H9 (cell line): ENCODE measurements around the gene LY6G5C. TPM values are rescaled to one million over a fixed set of nuclear protein-coding genes. Genes with fewer than 3 reads are reported as not detected.

Source experiments
- DNase-seq: peaks from one replicate; pipeline ENCODE4 v3.0.0-alpha.2; 2017
- H2AFZ ChIP-seq: one replicate; pipeline ENCODE4 v1.6.1; 2013; ENCODE audit warnings: mild to moderate bottlenecking, low read length, control low read depth, moderate library complexity
- H2AK5ac ChIP-seq: 2 replicates; pipeline ENCODE4 v1.6.1; 2013; ENCODE audit warnings: low read length, control low read depth, mixed read lengths; ENCODE audit not compliant: insufficient read length
- H2BK120ac ChIP-seq: one replicate; pipeline ENCODE4 v1.6.1; 2013; ENCODE audit warnings: low read depth, mild to moderate bottlenecking, low read length, control low read depth, inconsistent platforms; ENCODE audit not compliant: poor library complexity, severe bottlenecking
- H2BK12ac ChIP-seq: 2 replicates; pipeline ENCODE4 v1.6.1; 2013; ENCODE audit warnings: low read length, control low read depth, mixed read lengths, low read depth; ENCODE audit not compliant: insufficient read length
- H2BK15ac ChIP-seq: 2 replicates; pipeline ENCODE4 v1.6.1; 2013; ENCODE audit warnings: low read depth, low read length, control low read depth
- H2BK20ac ChIP-seq: one replicate; pipeline ENCODE4 v1.6.1; 2013; ENCODE audit warnings: low read depth, mild to moderate bottlenecking, low read length, control low read depth, inconsistent platforms; ENCODE audit not compliant: poor library complexity, severe bottlenecking
- H2BK5ac ChIP-seq: 2 replicates; pipeline ENCODE4 v1.6.1; 2013; ENCODE audit warnings: low read length, control low read depth, mixed read lengths; ENCODE audit not compliant: insufficient read length
- H3K14ac ChIP-seq: 2 replicates; pipeline ENCODE4 v1.6.1; 2013; ENCODE audit warnings: low read length, control low read depth; ENCODE audit not compliant: insufficient read depth
- H3K18ac ChIP-seq: 2 replicates; pipeline ENCODE4 v1.6.1; 2013; ENCODE audit warnings: low read depth, mild to moderate bottlenecking, mixed read lengths, low read length, control low read depth; ENCODE audit not compliant: insufficient read length
- H3K23ac ChIP-seq: 2 replicates; pipeline ENCODE4 v1.6.1; 2013; ENCODE audit warnings: low read length, control low read depth, mixed read lengths, low read depth; ENCODE audit not compliant: insufficient read length
- H3K23me2 ChIP-seq: 2 replicates; pipeline ENCODE4 v1.6.1; 2013; ENCODE audit warnings: low read depth, mild to moderate bottlenecking, mixed read lengths, low read length, control low read depth; ENCODE audit not compliant: insufficient read length, poor library complexity, severe bottlenecking
- H3K27ac ChIP-seq: 2 replicates; pipeline ENCODE4 v1.5.1; 2013; ENCODE audit warnings: low read length, control low read depth, mixed read lengths, low read depth; ENCODE audit not compliant: insufficient read length
- H3K27me3 ChIP-seq: 2 replicates; pipeline ENCODE4 v1.6.1; 2013; ENCODE audit warnings: low read length, control low read depth, inconsistent platforms; ENCODE audit not compliant: insufficient read depth
- H3K4ac ChIP-seq: 2 replicates; pipeline ENCODE4 v1.6.1; 2013; ENCODE audit warnings: low read depth, mild to moderate bottlenecking, control low read depth, inconsistent platforms, low read length, moderate library complexity
- H3K4me1 ChIP-seq: 2 replicates; pipeline ENCODE4 v1.6.1; 2013; ENCODE audit warnings: low read length, control low read depth, inconsistent platforms; ENCODE audit not compliant: insufficient read depth
- H3K4me2 ChIP-seq: 2 replicates; pipeline ENCODE4 v1.6.1; 2013; ENCODE audit warnings: low read length, control low read depth, mixed read lengths; ENCODE audit not compliant: insufficient read length, insufficient read depth
- H3K56ac ChIP-seq: 2 replicates; pipeline ENCODE4 v1.6.1; 2013; ENCODE audit warnings: low read depth, mild to moderate bottlenecking, mixed read lengths, low read length, control low read depth; ENCODE audit not compliant: insufficient read length
- H3K79me1 ChIP-seq: 2 replicates; pipeline ENCODE4 v1.6.1; 2013; ENCODE audit warnings: low read depth, mild to moderate bottlenecking, moderate library complexity, low read length, control low read depth, inconsistent platforms; ENCODE audit not compliant: insufficient read depth, poor library complexity, severe bottlenecking
- H3K79me2 ChIP-seq: 2 replicates; pipeline ENCODE4 v1.6.1; 2013; ENCODE audit warnings: low read length, control low read depth, inconsistent platforms; ENCODE audit not compliant: insufficient read depth
- H3K9ac ChIP-seq: 2 replicates; pipeline ENCODE4 v1.6.1; 2013; ENCODE audit warnings: low read length, control low read depth, mixed read lengths; ENCODE audit not compliant: insufficient read length; ENCODE audit errors: extremely low read depth
- H3K9me3 ChIP-seq: one replicate; pipeline ENCODE4 v1.6.1; 2013; ENCODE audit warnings: low read depth, low read length, inconsistent platforms; ENCODE audit not compliant: control insufficient read depth
- H3T11ph ChIP-seq: one replicate; pipeline ENCODE4 v1.6.1; 2013; ENCODE audit warnings: mild to moderate bottlenecking, low read length, control low read depth, inconsistent platforms
- H4K20me1 ChIP-seq: one replicate; pipeline ENCODE4 v1.6.1; 2013; ENCODE audit not compliant: control insufficient read depth, insufficient read length, insufficient read depth
- H4K5ac ChIP-seq: 2 replicates; pipeline ENCODE4 v1.6.1; 2013; ENCODE audit warnings: low read depth, mild to moderate bottlenecking, mixed read lengths, low read length, control low read depth; ENCODE audit not compliant: insufficient read length
- H4K8ac ChIP-seq: replicated peaks from 2 replicates; pipeline ENCODE4 v1.6.1; 2013; ENCODE audit warnings: low read length, control low read depth, mixed read lengths, low read depth; ENCODE audit not compliant: insufficient read length
- H4K91ac ChIP-seq: 2 replicates; pipeline ENCODE4 v1.6.1; 2013; ENCODE audit warnings: low read depth, mild to moderate bottlenecking, moderate library complexity, mixed read lengths, low read length, control low read depth; ENCODE audit not compliant: insufficient read length
- H3K27ac Mint-ChIP-seq, 3 experiments: 2 replicates in 2 of 3; 3 replicates in 1 of 3; pipeline ENCODE4 v1.8.0; 2020 to 2021; ENCODE audit warnings: mixed read lengths in 3 of 3, mild to moderate bottlenecking in 1 of 3, moderate library complexity in 1 of 3
- H3K27me3 Mint-ChIP-seq: 2 replicates; pipeline ENCODE4 v1.8.0; 2021; ENCODE audit warnings: low read depth, mild to moderate bottlenecking, moderate library complexity, mixed read lengths
- H3K36me3 Mint-ChIP-seq, 3 experiments: 2 replicates in 2 of 3; 3 replicates in 1 of 3; pipeline ENCODE4 v1.8.0; 2020 to 2021; ENCODE audit warnings: low read depth in 3 of 3, mixed read lengths in 3 of 3; ENCODE audit not compliant: insufficient read depth in 1 of 3
- H3K4me1 Mint-ChIP-seq, 2 experiments: 2 replicates each; pipeline ENCODE4 v1.8.0; 2020; ENCODE audit warnings: mixed read lengths in 2 of 2
- H3K4me3 Mint-ChIP-seq, 2 experiments: 2 replicates in 1 of 2; 3 replicates in 1 of 2; pipeline ENCODE4 v1.8.0; 2020 to 2021; ENCODE audit warnings: mild to moderate bottlenecking in 2 of 2, mixed read lengths in 2 of 2, moderate library complexity in 1 of 2
- H3K9me3 Mint-ChIP-seq, 2 experiments: 2 replicates in 1 of 2; 3 replicates in 1 of 2; pipeline ENCODE4 v1.8.0; 2020; ENCODE audit warnings: mild to moderate bottlenecking in 2 of 2, mixed read lengths in 2 of 2, moderate library complexity in 1 of 2
- WGBS: extraction: QIAGEN DNeasy Blood & Tissue Kit; methylation state at CpG from one replicate; pipeline ENCODE4 v1.1.7; 2013; ENCODE audit warnings: missing lambda C conversion rate, low lambda C conversion rate, mixed read lengths; ENCODE audit not compliant: insufficient read length; ENCODE audit errors: extremely low coverage; 5-methylcytosine and 5-hydroxymethylcytosine counted together
- total RNA-seq: library from RNA; stranded (reverse); gene quantifications from 2 replicates; pipeline ENCODE4 v1.2.1, GENCODE V29; 2021
- TF ChIP-seq, protein P1 (sequence below): fragments of 200-600 bp; sonication (generic); conservative IDR thresholded peaks from 3 replicates; pipeline ENCODE4 v1.8.0; 2021; ENCODE audit warnings: antibody characterized with exemption, mild to moderate bottlenecking

Gene LY6G5C
- total RNA-seq, 1 experiment from 2014 or later = 2.2 TPM

DNA sequence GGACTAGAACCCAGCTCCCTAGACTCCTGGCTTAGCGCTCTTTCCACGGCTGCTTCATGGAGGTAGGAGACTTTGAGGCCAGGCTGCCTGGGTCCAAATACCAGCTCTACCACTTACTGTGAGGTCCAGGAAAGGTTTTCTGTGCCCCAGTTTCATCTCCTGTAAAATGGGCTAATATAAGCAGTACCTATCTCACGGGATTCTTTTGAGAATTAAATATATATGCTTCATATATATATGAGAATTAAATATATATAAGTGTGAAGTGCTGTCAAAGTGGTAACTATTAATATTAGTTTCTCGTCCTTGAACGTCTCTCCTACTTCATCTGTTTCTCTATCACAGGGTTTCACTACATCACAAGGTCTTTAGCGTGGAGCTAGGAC is 10.2 kb upstream of the LY6G5C start:
- H2BK12ac ChIP-seq = no peak overlapping the region
- H3K23ac ChIP-seq = no peak overlapping the region
- no peaks in the 10 kb centered on the region for H3K79me1 ChIP-seq
- H4K20me1 ChIP-seq = no peaks in the 10 kb centered on the region
- H2BK120ac ChIP-seq = no peak overlapping the region
- no peaks in the 10 kb centered on the region for H3K27me3 ChIP-seq
- H3T11ph ChIP-seq = no peak overlapping the region
- Mint-ChIP-seq H3K9me3 (no peaks in the 10 kb centered on the region; a peak in 1 of 5 replicates), H3K36me3 (peaks cover 14 to 61% (median 45%) of the 10 kb centered on the region in 3 experiments; a peak in 6 of 7 replicates), H3K4me1 (peaks cover 5 to 10% of the 10 kb centered on the region in 2 experiments; a peak in 3 of 4 replicates), H3K27ac (no peak overlapping the region), H3K4me3 (no peak overlapping the region), H3K27me3 (no peaks in the 10 kb centered on the region)
- no peaks in the 10 kb centered on the region for H3K4me1 ChIP-seq
- H2BK20ac ChIP-seq = no peak overlapping the region
- no peak overlapping the region for H3K4me2 ChIP-seq
- H2BK5ac ChIP-seq = no peak overlapping the region
- H3K79me2 ChIP-seq = no peaks in the 10 kb centered on the region
- no peak overlapping the region for H2AFZ ChIP-seq
- H3K4ac ChIP-seq = no peak overlapping the region
- TF ChIP-seq, protein P1, sequence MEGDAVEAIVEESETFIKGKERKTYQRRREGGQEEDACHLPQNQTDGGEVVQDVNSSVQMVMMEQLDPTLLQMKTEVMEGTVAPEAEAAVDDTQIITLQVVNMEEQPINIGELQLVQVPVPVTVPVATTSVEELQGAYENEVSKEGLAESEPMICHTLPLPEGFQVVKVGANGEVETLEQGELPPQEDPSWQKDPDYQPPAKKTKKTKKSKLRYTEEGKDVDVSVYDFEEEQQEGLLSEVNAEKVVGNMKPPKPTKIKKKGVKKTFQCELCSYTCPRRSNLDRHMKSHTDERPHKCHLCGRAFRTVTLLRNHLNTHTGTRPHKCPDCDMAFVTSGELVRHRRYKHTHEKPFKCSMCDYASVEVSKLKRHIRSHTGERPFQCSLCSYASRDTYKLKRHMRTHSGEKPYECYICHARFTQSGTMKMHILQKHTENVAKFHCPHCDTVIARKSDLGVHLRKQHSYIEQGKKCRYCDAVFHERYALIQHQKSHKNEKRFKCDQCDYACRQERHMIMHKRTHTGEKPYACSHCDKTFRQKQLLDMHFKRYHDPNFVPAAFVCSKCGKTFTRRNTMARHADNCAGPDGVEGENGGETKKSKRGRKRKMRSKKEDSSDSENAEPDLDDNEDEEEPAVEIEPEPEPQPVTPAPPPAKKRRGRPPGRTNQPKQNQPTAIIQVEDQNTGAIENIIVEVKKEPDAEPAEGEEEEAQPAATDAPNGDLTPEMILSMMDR = no peak
- H4K8ac ChIP-seq = no peak overlapping the region
- H4K5ac ChIP-seq = no peak overlapping the region
- no peaks in the 10 kb centered on the region for H3K23me2 ChIP-seq
- H2AK5ac ChIP-seq = no peak overlapping the region
- no peak overlapping the region for H3K14ac ChIP-seq
- H3K9me3 ChIP-seq = no peaks in the 10 kb centered on the region
- no peak overlapping the region for H3K9ac ChIP-seq
- no peak overlapping the region for H3K27ac ChIP-seq
- no peak overlapping the region for H2BK15ac ChIP-seq
- no CpG with 5 or more reads among the region's 6 CpGs for WGBS
- no peak overlapping the region for H3K56ac ChIP-seq
- no peak overlapping the region for H4K91ac ChIP-seq
- no peak overlapping the region for H3K18ac ChIP-seq
- DNase-seq = no peak
